Osteocyte (in vitro differentiated cells): Measurements from ENCODE around the gene CDK5. TPM values are rescaled to one million over a fixed set of nuclear protein-coding genes. Genes with fewer than 3 reads are reported as not detected.
"Not testable (repeated sequence)": the region's sequence is repeated elsewhere in the genome, so short reads cannot be mapped to it uniquely, and the experiment has no call there.

Experiments used
- DNase-seq: peaks from one replicate; pipeline ENCODE4 v3.0.0; 2021; ENCODE audit warnings: mixed read lengths; ENCODE audit not compliant: unreplicated experiment; ENCODE audit errors: extremely low spot score
- H3K27ac Mint-ChIP-seq: one replicate; pipeline ENCODE4 v1.8.0; 2021; ENCODE audit warnings: mild to moderate bottlenecking, mixed read lengths; ENCODE audit not compliant: unreplicated experiment
- H3K27me3 Mint-ChIP-seq: one replicate; pipeline ENCODE4 v1.8.0; 2021; ENCODE audit warnings: mixed read lengths; ENCODE audit not compliant: unreplicated experiment
- H3K36me3 Mint-ChIP-seq: one replicate; pipeline ENCODE4 v1.8.0; 2021; ENCODE audit warnings: mixed read lengths; ENCODE audit not compliant: unreplicated experiment
- H3K4me1 Mint-ChIP-seq: one replicate; pipeline ENCODE4 v1.8.0; 2021; ENCODE audit warnings: mixed read lengths; ENCODE audit not compliant: unreplicated experiment
- H3K4me3 Mint-ChIP-seq: one replicate; pipeline ENCODE4 v1.8.0; 2021; ENCODE audit warnings: mild to moderate bottlenecking, moderate library complexity, mixed read lengths; ENCODE audit not compliant: unreplicated experiment
- H3K9me3 Mint-ChIP-seq: one replicate; pipeline ENCODE4 v1.8.0; 2021; ENCODE audit warnings: mixed read lengths; ENCODE audit not compliant: unreplicated experiment
- CTCF ChIP-seq: fragments of 200-600 bp; sonication (generic); IDR thresholded peaks from 2 replicates; pipeline ENCODE4 v1.5.0; 2021; ENCODE audit warnings: antibody characterized with exemption, mild to moderate bottlenecking, moderate library complexity
- total RNA-seq: library from RNA; stranded (reverse); gene quantifications from 2 replicates; pipeline ENCODE4 v1.2.1, GENCODE V29; 2021

The CDK5 gene
- total RNA-seq, 1 donor from 2014 or later: 18.8 TPM

- Mint-ChIP-seq H3K27ac (no peak overlapping the region), H3K4me1 (peaks cover 22% of the 10 kb centered on the region), H3K9me3 (no peaks in the 10 kb centered on the region), H3K4me3 (no peak overlapping the region), H3K27me3 (peaks cover 9% of the 10 kb centered on the region), H3K36me3 (no peaks in the 10 kb centered on the region)
- TF ChIP-seq CTCF: no peak
- DNase-seq: no peak
Observed at GRCh38 chr7:151013733-151014497, 43.8 kb downstream of the CDK5 start.

GRCh38 chr7:151013356-151013732, 44.4 kb downstream of the CDK5 start:
- no peak overlapping the region for H3K4me3 Mint-ChIP-seq
- no peaks in the 10 kb centered on the region for H3K36me3 Mint-ChIP-seq
- H3K9me3 Mint-ChIP-seq: no peaks in the 10 kb centered on the region
- peaks cover 21% of the 10 kb centered on the region for H3K4me1 Mint-ChIP-seq
- H3K27me3 Mint-ChIP-seq: peaks cover 7% of the 10 kb centered on the region
- no peak for TF ChIP-seq CTCF
- no peak overlapping the region for H3K27ac Mint-ChIP-seq
- no peak for DNase-seq

GRCh38 chr7:151012911-151013347, 44.8 kb downstream of the CDK5 start:
- peak; percentile 59 for TF ChIP-seq CTCF
- Mint-ChIP-seq H3K36me3 (no peaks in the 10 kb centered on the region), H3K4me3 (no peak overlapping the region), H3K27me3 (peaks cover 3% of the 10 kb centered on the region), H3K4me1 (peaks cover 18% of the 10 kb centered on the region), H3K9me3 (no peaks in the 10 kb centered on the region), H3K27ac (no peak overlapping the region)
- no peak for DNase-seq

- TF ChIP-seq CTCF: no peak
- H3K36me3 Mint-ChIP-seq: no peaks in the 10 kb centered on the region
- H3K27ac Mint-ChIP-seq: no peak overlapping the region
- DNase-seq: no peak
- H3K4me3 Mint-ChIP-seq: no peak overlapping the region
- peaks cover 23% of the 10 kb centered on the region for H3K4me1 Mint-ChIP-seq
- H3K27me3 Mint-ChIP-seq: peaks cover 3% of the 10 kb centered on the region
- H3K9me3 Mint-ChIP-seq: no peaks in the 10 kb centered on the region
Observed at GRCh38 chr7:151012031-151012692, 45.5 kb downstream of the CDK5 start.

- not testable (repeated sequence) for H3K4me3 Mint-ChIP-seq, H3K27me3 Mint-ChIP-seq, H3K36me3 Mint-ChIP-seq, H3K27ac Mint-ChIP-seq, DNase-seq, H3K9me3 Mint-ChIP-seq
- H3K4me1 Mint-ChIP-seq: peaks cover 24% of the 10 kb centered on the region
Observed at GRCh38 chr7:151011616-151012015, 46.1 kb downstream of the CDK5 start.
